ENCODE data around the gene CLCN4. TPM values are rescaled to one million over a fixed set of nuclear protein-coding genes. Genes with fewer than 3 reads are reported as not detected.

CLCN4 gene
- total RNA-seq, 4 donors from 2014 or later: 1.2 to 3.9 (median 2.3) TPM

DNA sequence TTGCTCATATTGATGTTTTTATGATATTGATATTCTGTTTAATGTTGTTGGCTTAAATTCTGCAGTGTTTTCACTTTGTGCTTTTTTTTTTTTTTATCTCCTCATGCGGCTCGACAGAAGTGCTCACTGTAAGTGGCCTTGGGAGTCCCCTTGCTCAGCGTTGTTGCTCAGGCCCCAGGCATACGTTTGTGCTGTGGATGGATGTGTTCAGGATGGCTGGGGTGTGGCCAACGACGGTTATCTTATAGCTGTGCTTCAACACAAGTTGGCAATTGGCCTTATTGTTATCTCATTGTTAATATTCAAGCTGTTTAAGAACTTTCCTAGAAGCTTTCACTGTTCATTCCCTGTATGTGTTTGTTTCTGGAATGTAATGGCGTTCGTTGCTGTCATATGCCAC lies 36.4 kb upstream of the CLCN4 start:
- DNase-seq (ENCODE audit: low spot score): no peak
- no peak for ATAC-seq (ENCODE audit: low FRiP score)
- no peak for TF ChIP-seq CTCF (IDR thresholded peaks at IDR 0.05)

DNA sequence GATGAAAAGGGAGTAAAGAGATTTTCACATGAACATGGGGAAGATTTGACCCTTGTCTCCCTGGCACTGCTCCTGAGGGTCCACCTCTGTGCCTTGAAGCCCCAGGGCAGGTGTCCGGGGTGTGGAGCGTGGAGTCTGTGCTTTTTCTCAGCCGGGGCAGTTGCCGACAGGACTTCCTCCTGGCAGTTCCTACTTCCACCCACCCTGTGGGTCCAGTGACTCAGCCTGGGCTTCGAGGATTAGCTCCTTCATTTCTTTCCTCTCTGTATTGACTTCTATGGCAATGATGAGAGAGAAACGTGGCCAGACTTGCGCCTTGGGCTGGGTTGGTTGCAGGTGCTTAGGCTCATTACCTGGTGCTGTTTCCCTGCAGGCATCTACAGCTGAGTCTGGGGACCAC lies 35.9 kb upstream of the CLCN4 start:
- no peak for TF ChIP-seq CTCF (IDR thresholded peaks at IDR 0.05)
- DNase-seq (ENCODE audit: low spot score) (no peak), ATAC-seq (ENCODE audit: low FRiP score) (no peak)

DNA sequence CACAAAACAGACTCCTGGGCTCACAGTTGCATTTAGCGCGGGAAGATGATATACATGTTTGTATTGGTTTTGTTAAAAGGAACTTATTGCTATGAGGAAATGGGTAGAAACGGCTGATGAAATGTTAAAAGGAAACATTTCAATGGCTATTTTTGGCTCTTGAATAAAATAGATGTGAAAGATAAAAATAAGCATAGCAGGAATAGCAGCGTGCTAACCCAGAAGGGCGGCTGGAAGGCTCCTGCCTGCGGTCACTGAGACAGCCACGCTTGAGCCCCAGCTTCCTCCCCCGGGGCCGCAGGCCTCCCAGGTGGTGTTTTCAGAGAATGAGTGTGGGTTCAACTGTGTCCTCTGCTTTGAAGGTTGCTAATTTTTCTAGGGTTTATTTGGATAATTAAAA lies 35.0 kb upstream of the CLCN4 start:
- no peak for TF ChIP-seq CTCF (IDR thresholded peaks at IDR 0.05)
- ATAC-seq (ENCODE audit: low FRiP score) (no peak), DNase-seq (ENCODE audit: low spot score) (no peak)

GRCh38 chrX:10124506-10125247 lies 32.1 kb upstream of the CLCN4 start:
- no peak for DNase-seq (ENCODE audit: low spot score)
- ATAC-seq (ENCODE audit: low FRiP score): no peak
- TF ChIP-seq CTCF (IDR thresholded peaks at IDR 0.05): no peak

DNA sequence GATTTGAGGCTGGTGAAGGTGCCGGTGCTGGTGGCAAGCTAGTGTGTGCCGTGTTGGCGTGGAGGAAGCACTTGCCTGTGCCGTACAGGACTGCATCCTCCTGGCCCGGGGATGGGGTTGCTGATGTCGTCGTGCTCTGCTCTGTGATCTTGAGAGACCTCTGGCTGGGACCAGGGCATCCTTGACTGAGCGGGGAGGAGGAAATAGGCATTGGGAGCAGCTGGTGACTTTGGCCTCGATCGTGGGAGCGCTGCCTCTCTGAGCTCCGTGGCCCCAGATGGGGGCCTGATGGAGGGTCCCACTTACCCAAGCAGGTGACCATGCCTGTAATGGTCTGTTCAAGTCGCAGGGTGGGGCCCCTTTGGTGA lies 31.5 kb upstream of the CLCN4 start:
- ATAC-seq (ENCODE audit: low FRiP score) (no peak), DNase-seq (ENCODE audit: low spot score) (no peak)
- no peak for TF ChIP-seq CTCF (IDR thresholded peaks at IDR 0.05)

GRCh38 chrX:10126044-10126443 lies 30.7 kb upstream of the CLCN4 start:
- ATAC-seq (ENCODE audit: low FRiP score): no peak
- no peak for TF ChIP-seq CTCF (IDR thresholded peaks at IDR 0.05)
- DNase-seq (ENCODE audit: low spot score): no peak

GRCh38 chrX:10126834-10127233 lies 29.9 kb upstream of the CLCN4 start:
- DNase-seq (ENCODE audit: low spot score) (no peak), ATAC-seq (ENCODE audit: low FRiP score) (no peak)
- TF ChIP-seq CTCF (IDR thresholded peaks at IDR 0.05): no peak

Measured in omental fat pad (tissue), 4 donors.